Sciatic nerve (tissue), 2 donors: ENCODE measurements around the gene TRAPPC1. TPM values are rescaled to one million over a fixed set of nuclear protein-coding genes. Genes with fewer than 3 reads are reported as not detected.
"Not testable (repeated sequence)": the region's sequence is repeated elsewhere in the genome, so short reads cannot be mapped to it uniquely, and the experiment has no call there.

Source experiments
- ATAC-seq: fragments of 200-7000 bp; cut with Tn5 transposase; one replicate; pipeline ENCODE4 v1.9.1; 2020; ENCODE audit warnings: mild to moderate bottlenecking, moderate library complexity
- DNase-seq: peaks from one replicate; pipeline ENCODE4 v3.0.0-alpha.2; 2020; ENCODE audit warnings: low spot score
- intact Hi-C: fragments of 100-400 bp; cut with DNase I; formaldehyde crosslinking; loops from one replicate; pipeline ENCODE4 v1.14.2; 2022
- total RNA-seq: library from RNA; stranded (reverse); fragmentation: NEBNext Ultra II Directional; extraction: Animal tissue kit (Norgen Biotek cat#: 25700); gene quantifications from one replicate; pipeline ENCODE4 v1.2.1, GENCODE V29; 2021
- donor health status: DM: no; HTN: no; CAD: no.
- donor health status: DM: no; HTN: no; CAD: no.

Gene TRAPPC1
- 78.3 TPM for total RNA-seq

DNA sequence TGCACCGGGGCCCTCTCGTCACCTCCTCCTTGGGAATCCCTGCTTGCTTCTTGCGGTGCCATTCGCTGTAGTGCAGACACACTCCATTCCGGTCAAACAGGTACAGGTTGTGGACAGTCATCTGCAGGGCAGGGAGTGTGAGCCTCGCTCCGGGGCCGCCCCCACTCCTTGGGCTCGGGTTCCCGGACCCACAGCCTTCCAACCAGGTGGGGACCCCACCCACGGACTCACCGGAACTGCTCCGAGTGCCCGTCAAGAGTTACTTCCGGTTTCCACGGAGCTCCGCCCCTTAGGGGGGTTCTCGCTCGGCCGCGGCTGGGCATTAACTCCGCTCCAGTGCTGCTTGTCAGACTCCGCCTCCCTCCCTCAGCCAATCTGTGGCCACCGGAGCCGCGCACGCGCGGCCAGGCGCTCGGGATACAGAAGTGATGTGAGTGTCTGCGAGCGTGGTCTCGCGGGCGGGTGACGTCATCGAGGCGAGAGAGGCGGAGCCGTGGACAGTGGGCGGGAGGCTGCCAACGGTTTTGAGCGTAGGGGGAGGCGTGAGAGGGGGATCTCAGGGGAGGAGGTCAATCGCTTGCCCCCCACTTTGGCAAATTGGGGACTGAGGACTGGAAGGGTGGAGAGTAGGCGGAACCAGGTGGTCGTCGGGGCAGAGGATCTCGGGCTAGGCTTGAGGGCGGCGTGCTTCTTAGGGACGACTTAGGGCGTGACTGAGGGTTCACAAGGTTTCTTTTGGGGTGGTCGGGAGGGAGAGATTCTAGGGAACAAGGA, at the start of gene TRAPPC1, which contains the start of gene CNTROB:
Gene TRAPPC1, minus strand, starts transcription at position 238 of the 774 bp plus-strand sequence. Its CDS starts 117 bp downstream, at position 121.
Gene CNTROB, plus strand, starts transcription at position 498 of the 774 bp plus-strand sequence. CDS start 874 bp downstream, outside the sequence.
- intact Hi-C loops = no loop called here
- DNase-seq (peak; percentile 100), ATAC-seq (peak; percentile 98)

GRCh38 chr17:7977805-7978204, 46.1 kb upstream of the TRAPPC1 start:
- DNase-seq = no peak
- intact Hi-C loops = no loop called here
- no peak for ATAC-seq

GRCh38 chr17:7977039-7977438, 45.3 kb upstream of the TRAPPC1 start:
- ATAC-seq = no peak
- intact Hi-C loops = no loop called here
- DNase-seq = no peak

DNA sequence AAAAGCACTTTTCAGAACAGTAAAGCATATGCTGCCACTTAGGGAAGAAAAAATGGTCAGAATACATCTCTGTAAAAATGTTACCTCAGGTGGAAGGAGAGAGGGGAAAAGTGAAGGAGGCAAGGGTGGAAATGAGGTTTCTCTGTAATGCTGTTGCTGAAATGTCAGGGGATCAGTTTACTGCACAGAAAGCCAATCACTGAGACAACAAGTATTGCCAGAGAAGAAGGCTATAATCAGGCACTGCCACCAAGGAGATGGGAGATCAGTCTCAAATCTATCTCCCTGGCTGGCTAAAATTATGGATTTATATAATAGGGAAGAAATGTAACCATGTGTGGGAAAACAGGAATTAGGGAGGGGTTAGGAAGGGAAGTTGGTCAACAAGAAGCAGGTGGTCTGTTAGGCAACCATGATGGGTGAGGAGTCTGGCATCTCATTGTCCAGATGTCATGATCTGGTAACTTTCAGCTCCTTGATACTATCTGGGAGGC, 42.9 kb upstream of the TRAPPC1 start:
- DNase-seq = no peak
- intact Hi-C loops = no loop called here
- no peak for ATAC-seq

GRCh38 chr17:7972131-7972785, 40.5 kb upstream of the TRAPPC1 start:
- no peak for DNase-seq
- intact Hi-C loops = no loop called here
- no peak for ATAC-seq

DNA sequence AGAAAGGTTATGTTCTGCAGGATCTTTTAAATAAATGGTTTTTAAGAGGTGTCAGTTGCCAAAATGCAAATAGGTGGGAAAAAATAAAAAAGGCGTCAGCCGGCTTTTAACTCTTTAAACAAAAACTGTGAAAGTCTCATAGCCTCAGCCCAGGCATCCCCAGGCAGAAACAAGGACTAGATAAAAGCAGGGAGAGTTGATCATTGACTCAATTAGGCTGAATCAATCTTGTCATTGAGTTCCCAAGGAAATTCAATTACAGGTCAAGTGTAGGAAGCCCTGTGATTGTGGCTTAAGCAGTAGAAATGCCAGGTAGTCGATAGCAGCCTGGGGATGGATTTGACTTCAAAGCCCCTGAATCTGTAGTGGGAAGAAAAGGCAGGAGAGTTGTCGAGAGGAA, 39.9 kb upstream of the TRAPPC1 start:
- no peak for ATAC-seq
- intact Hi-C loops = no loop called here

GRCh38 chr17:7969433-7969832, 37.7 kb upstream of the TRAPPC1 start:
- intact Hi-C loops = no loop called here
- DNase-seq (no peak), ATAC-seq (no peak)

More for the DNA sequence above, 39.9 kb upstream of the TRAPPC1 start:
- DNase-seq = no peak

DNA sequence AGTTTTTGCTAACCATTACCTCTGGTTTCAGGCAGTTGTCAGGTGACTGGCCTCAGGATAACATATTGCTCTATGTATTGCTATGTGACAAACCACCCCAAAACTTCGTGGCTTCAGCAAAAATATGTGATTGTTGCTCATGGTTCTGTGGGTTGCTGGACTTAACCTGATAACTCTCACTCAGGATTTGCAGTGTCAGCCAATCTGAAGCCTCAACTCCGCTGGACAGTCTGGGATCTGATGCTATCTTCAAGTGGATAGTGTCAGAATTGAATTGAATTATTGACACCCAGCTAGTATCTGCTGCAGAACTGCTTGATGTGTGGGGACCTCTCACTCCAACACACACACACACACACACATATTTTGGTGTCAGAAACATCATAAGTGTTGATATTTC, 36.0 kb upstream of the TRAPPC1 start:
- intact Hi-C loops = no loop called here
- DNase-seq = no peak
- ATAC-seq = no peak

GRCh38 chr17:7961421-7961820, 29.7 kb upstream of the TRAPPC1 start:
- intact Hi-C loops = no loop called here
- DNase-seq = no peak

DNA sequence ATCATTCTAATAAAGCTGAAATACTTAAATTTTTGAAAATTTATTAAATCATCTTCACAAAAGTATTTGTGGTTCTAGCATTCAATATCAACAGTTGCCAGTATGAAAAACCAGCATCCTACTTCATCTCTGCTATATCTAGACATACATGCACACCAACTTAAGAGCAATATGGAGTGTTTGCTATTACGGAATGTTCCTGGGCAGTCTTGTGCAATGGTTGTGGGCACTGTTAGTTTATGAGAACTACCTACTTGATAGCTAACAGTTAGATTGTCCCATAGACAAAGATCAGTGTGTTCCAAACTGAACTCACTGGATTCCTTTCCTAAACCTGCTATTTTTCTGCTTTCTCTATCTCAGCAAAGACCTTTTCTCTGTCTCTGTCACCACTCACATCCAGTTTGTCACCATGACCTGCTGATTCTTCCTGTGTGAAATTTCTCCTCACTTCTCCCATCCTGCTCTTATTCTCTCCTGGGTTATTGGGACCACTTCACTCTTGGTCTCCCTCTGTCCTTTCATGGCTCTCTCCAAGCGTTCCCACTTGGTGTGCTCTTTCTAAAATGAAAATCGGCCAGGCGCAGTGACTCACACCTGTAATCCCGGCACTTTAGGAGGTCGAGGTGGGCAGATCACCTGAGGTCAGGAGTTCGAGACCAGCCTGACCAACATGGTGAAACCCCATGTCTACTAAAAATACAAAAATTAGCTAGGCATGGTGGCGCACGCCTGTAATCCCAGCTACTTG, 27.9 kb upstream of the TRAPPC1 start:
- no peak for DNase-seq
- ATAC-seq = no peak
- intact Hi-C loops = no loop called here

More at GRCh38 chr17:7961421-7961820, 29.7 kb upstream of the TRAPPC1 start:
- no peak for ATAC-seq

DNA sequence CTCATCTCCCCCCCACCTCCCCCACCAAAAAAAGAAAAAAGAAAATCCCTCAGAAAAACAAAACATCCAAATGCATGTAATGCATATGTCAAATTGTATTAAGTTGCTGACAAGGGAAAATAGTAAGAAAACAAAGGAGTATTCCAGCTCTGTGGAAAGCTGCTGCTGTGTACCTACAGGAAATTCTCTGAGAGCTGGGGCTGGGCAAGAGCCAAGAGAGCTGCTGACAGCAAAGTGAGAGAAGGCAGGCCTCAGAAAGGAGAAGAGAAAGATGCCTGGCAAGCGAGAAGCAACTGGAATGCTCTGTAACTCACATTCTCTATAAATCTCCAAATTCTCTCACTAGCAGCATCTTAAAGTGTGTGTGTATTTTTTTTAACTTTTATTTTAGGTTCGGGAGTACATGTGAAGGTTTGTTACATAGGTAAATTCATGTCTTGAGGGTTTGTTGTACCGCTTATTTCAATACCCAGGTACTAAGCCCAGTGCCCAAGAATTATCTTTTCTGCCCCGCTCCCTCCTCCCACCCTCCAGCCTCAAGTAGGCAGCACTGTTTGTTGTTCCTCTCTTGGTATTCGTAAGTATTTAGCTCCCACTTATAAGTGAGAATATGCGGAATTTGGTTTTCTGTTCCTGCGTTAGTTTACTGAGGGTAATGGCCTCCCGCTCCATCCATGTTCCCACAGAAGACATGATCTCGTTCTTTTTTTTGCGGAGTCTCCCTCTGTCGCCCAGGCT, 24.7 kb upstream of the TRAPPC1 start:
- intact Hi-C loops = no loop called here
- DNase-seq = no peak
- no peak for ATAC-seq

DNA sequence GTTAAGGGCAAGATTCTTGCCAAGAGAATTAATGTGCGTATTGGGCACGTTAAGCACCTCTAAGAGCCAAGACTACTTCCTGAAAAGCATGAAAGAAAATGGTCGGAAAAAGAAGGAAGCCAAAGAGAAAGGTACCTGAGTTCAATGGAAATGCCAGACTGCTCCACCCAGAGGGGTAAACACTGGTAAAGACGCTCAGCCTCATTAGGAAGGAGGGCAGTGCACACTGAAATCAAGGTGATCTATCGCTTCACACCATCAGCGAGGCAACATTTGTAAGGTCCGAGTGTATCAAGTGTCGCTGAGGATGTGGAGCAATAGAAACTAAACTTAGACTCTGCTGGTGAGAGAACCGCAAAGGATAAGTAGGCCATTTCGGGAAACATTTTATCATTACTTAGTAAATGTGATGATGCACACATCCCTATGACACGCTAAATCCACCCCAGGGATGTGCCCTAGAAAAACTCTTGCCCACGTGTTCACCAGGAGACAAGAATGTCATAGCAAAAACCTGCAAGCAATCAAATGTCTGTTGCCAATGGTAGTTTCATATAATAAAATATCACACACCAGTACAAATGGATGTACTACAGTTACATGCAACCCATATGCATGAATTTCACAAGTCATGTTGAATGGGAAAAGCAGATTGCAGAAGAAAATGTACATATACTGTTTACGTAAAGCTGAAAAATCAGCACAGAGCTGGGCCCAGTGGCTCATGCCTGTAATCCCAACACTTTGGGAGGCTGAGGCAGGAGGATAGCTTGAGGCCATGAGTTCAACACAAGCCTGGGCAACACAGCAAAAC, 23.9 kb upstream of the TRAPPC1 start:
- DNase-seq (no peak), ATAC-seq (no peak)
- intact Hi-C loops = no loop called here

- intact Hi-C loops, DNase-seq, ATAC-seq: not testable (repeated sequence)
Measured at GRCh38 chr17:7953266-7953665, 21.5 kb upstream of the TRAPPC1 start.

GRCh38 chr17:7951143-7951792, 19.5 kb upstream of the TRAPPC1 start:
- intact Hi-C loops = no loop called here
- no peak for ATAC-seq

DNA sequence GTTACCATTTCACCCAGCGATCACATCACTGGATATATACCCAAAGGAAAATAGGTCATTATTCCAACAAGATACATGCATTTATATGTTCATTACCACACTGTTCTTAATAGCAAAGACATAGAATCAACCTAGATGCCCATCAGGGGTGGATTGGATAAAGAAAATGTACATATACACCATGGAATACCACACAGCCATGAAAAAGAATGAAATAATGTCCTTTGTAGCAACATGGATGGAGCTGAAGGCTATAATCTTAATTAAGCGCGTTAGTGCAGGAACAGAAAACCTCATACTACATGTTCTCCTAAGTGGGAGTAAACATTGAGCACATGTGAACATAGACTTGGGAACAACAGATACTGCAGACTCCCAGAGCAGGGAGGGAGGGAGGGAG, 18.8 kb upstream of the TRAPPC1 start:
- intact Hi-C loops = no loop called here
- DNase-seq (no peak), ATAC-seq (no peak)

More at GRCh38 chr17:7951143-7951792, 19.5 kb upstream of the TRAPPC1 start:
- DNase-seq = no peak

DNA sequence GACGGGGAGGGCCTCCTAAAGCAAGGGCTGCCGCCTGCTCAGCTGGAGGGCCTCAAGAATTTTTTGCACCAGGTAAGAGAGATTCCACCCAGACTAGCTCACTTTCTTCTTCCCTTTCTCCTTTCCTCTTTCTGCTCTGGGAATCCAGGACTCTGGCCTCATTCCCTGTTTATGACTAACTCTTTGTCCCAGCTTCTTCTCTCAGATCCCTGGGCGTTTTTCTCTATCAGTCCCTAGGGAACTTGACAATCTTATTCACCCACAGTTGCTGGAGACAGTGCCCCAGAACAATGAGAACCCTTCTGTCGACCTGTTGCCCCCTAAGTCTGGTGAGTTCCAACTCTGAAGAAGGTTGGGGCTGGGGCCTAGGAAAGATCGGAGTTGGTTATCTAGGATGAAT, 15.9 kb upstream of the TRAPPC1 start:
- intact Hi-C loops = no loop called here
- DNase-seq (no peak), ATAC-seq (no peak)

- no peak for DNase-seq
- ATAC-seq = no peak
- intact Hi-C loops = no loop called here
Measured at GRCh38 chr17:7946441-7946840, 14.7 kb upstream of the TRAPPC1 start.

GRCh38 chr17:7945651-7946050, 13.9 kb upstream of the TRAPPC1 start:
- ATAC-seq = no peak
- intact Hi-C loops = no loop called here
- DNase-seq = no peak
